IMR-90 (cell line): ENCODE measurements around the gene EFNB2. TPM values are rescaled to one million over a fixed set of nuclear protein-coding genes. Genes with fewer than 3 reads are reported as not detected.

Experiments used
- ATAC-seq: fragments of 200-7000 bp; cut with Tn5 transposase; 2 replicates; pipeline ENCODE4 v1.9.1; 2020; ENCODE audit warnings: low read depth, mild to moderate bottlenecking, moderate library complexity
- BruUV-seq: library from RNA; stranded (reverse); fragments of 400-500 nt; replicated peaks from 2 replicates; lab custom pipeline; 2021; lab: Mats Ljungman, UMichigan
- CTCF ChIA-PET: fragments of 300-600 bp; formaldehyde crosslinking; extraction: SDS; loops from one replicate; lab custom pipeline; 2021; ENCODE audit warnings: antibody characterized with exemption; lab: Yijun Ruan, JAX
- POLR2A ChIA-PET: fragments of 300-600 bp; sonication (Branson Sonifier 250); formaldehyde crosslinking; loops from one replicate; lab custom pipeline; 2022; ENCODE audit warnings: antibody characterized with exemption; ENCODE audit not compliant: unreplicated experiment; lab: Charles Lee
- DNase-seq: peaks from one replicate; pipeline ENCODE4 v3.0.0; 2013
- H2AFZ ChIP-seq: replicated peaks from 2 replicates; pipeline ENCODE3; 2013; ENCODE audit warnings: low read length, mild to moderate bottlenecking; ENCODE audit not compliant: poor library complexity
- H2AK5ac ChIP-seq: 2 replicates; pipeline ENCODE4 v1.6.1; 2013; ENCODE audit warnings: low read depth, low read length, inconsistent platforms
- H2AK9ac ChIP-seq: replicated peaks from 2 replicates; pipeline ENCODE3; 2013; ENCODE audit warnings: mild to moderate bottlenecking, low read depth, low read length, moderate library complexity; ENCODE audit not compliant: poor library complexity
- H2BK120ac ChIP-seq: 2 replicates; pipeline ENCODE4 v1.6.1; 2013; ENCODE audit warnings: low read depth, low read length, inconsistent platforms
- H2BK15ac ChIP-seq: 3 replicates; pipeline ENCODE4 v1.6.1; 2013; ENCODE audit warnings: low read depth, low read length, inconsistent platforms
- H2BK20ac ChIP-seq: 2 replicates; pipeline ENCODE4 v1.6.1; 2013; ENCODE audit warnings: low read depth, mild to moderate bottlenecking, inconsistent platforms, low read length, moderate library complexity
- H2BK5ac ChIP-seq: 2 replicates; pipeline ENCODE4 v1.6.1; 2013; ENCODE audit warnings: mild to moderate bottlenecking, low read depth, low read length, inconsistent platforms; ENCODE audit not compliant: poor library complexity, severe bottlenecking
- H3K14ac ChIP-seq: replicated peaks from 2 replicates; pipeline ENCODE4 v1.6.1; 2013; ENCODE audit warnings: low read depth, low read length, inconsistent platforms
- H3K18ac ChIP-seq: 2 replicates; pipeline ENCODE4 v1.6.1; 2013; ENCODE audit warnings: low read depth, low read length, control low read depth
- H3K23ac ChIP-seq: 2 replicates; pipeline ENCODE4 v1.6.1; 2013; ENCODE audit warnings: low read depth, low read length, inconsistent platforms
- H3K27ac ChIP-seq: 2 replicates; pipeline ENCODE4 v1.5.1; 2013; ENCODE audit warnings: mild to moderate bottlenecking, control low read depth, low read length; ENCODE audit not compliant: insufficient read depth
- H3K27me3 ChIP-seq: 2 replicates; pipeline ENCODE4 v1.6.1; 2013; ENCODE audit warnings: low read length; ENCODE audit not compliant: control insufficient read depth, insufficient read depth
- H3K36me3 ChIP-seq: 2 replicates; pipeline ENCODE4 v1.6.1; 2013; ENCODE audit warnings: low read length, mixed read lengths; ENCODE audit not compliant: control insufficient read depth, insufficient read depth
- H3K4ac ChIP-seq: 2 replicates; pipeline ENCODE4 v1.6.1; 2013; ENCODE audit warnings: low read depth, low read length, inconsistent platforms
- H3K4me1 ChIP-seq: 2 replicates; pipeline ENCODE4 v1.6.1; 2013; ENCODE audit warnings: low read length, mixed read lengths; ENCODE audit not compliant: control insufficient read depth, insufficient read depth
- H3K4me2 ChIP-seq: 2 replicates; pipeline ENCODE4 v1.6.1; 2013; ENCODE audit warnings: low read depth, mild to moderate bottlenecking, control low read depth, low read length, moderate library complexity
- H3K4me3 ChIP-seq: 2 replicates; pipeline ENCODE4 v1.5.1; 2013; ENCODE audit warnings: low read depth, mild to moderate bottlenecking, control low read depth, low read length, moderate library complexity; ENCODE audit not compliant: insufficient read depth
- H3K56ac ChIP-seq: 2 replicates; pipeline ENCODE4 v1.6.1; 2013; ENCODE audit warnings: low read length, inconsistent platforms; ENCODE audit not compliant: insufficient read depth; ENCODE audit errors: extremely low read depth
- H3K79me1 ChIP-seq, 2 experiments: 2 replicates each; pipeline ENCODE4 v1.6.1; 2013; ENCODE audit warnings: low read length in 2 of 2, inconsistent platforms in 1 of 2, low read depth in 1 of 2
- H3K9ac ChIP-seq: 2 replicates; pipeline ENCODE4 v1.6.1; 2013; ENCODE audit warnings: low read depth, low read length, control low read depth
- H3K9me1 ChIP-seq: 2 replicates; pipeline ENCODE4 v1.6.1; 2013; ENCODE audit warnings: low read length, inconsistent platforms; ENCODE audit not compliant: insufficient read depth
- H3K9me3 ChIP-seq: 2 replicates; pipeline ENCODE4 v1.6.1; 2013; ENCODE audit warnings: low read length; ENCODE audit not compliant: control insufficient read depth, insufficient read depth
- H4K20me1 ChIP-seq: 2 replicates; pipeline ENCODE4 v1.6.1; 2013; ENCODE audit warnings: low read length, inconsistent platforms; ENCODE audit not compliant: insufficient read depth
- H4K5ac ChIP-seq: 2 replicates; pipeline ENCODE4 v1.6.1; 2013; ENCODE audit warnings: mild to moderate bottlenecking, low read depth, low read length, control low read depth
- H4K8ac ChIP-seq, 2 experiments: 2 replicates each; pipeline ENCODE4 v1.6.1; 2013; ENCODE audit warnings: low read depth in 2 of 2, low read length in 2 of 2, control low read depth in 1 of 2, inconsistent platforms in 1 of 2
- H4K91ac ChIP-seq: 2 replicates; pipeline ENCODE4 v1.6.1; 2013; ENCODE audit warnings: low read depth, low read length, inconsistent platforms; ENCODE audit not compliant: insufficient read depth
- CEBPB ChIP-seq: IDR thresholded peaks from 2 replicates; pipeline ENCODE4 v1.6.1; 2012; ENCODE audit warnings: low read depth, low read length, improper control_type of control experiment
- CHD1 ChIP-seq: IDR thresholded peaks from 2 replicates; pipeline ENCODE4 v1.6.1; 2012; ENCODE audit warnings: low read depth, low read length, improper control_type of control experiment
- FOS ChIP-seq: fragments of 150-350 bp; IDR thresholded peaks from 2 replicates; pipeline ENCODE4 v1.6.1; 2016; ENCODE audit warnings: low read depth, low read length
- MAFK ChIP-seq: IDR thresholded peaks from 2 replicates; pipeline ENCODE4 v1.6.1; 2012; ENCODE audit warnings: low read depth, low read length, improper control_type of control experiment
- MAZ ChIP-seq: IDR thresholded peaks from 2 replicates; pipeline ENCODE4 v1.6.1; 2012; ENCODE audit warnings: low read depth, mild to moderate bottlenecking, low read length, improper control_type of control experiment, moderate library complexity, borderline replicate concordance
- MXI1 ChIP-seq: IDR thresholded peaks from 2 replicates; pipeline ENCODE4 v1.6.1; 2012; ENCODE audit warnings: low read depth, mild to moderate bottlenecking, low read length, moderate library complexity, borderline replicate concordance
- NFE2L2 ChIP-seq: fragments of 150-350 bp; IDR thresholded peaks from 2 replicates; pipeline ENCODE4 v1.6.1; 2016; ENCODE audit warnings: low read depth, mild to moderate bottlenecking, low read length
- POLR2A ChIP-seq: IDR thresholded peaks from 2 replicates; pipeline ENCODE4 v1.6.1; 2012; ENCODE audit warnings: mild to moderate bottlenecking, low read depth, low read length
- RAD21 ChIP-seq: IDR thresholded peaks from 2 replicates; pipeline ENCODE4 v1.6.1; 2012; ENCODE audit warnings: low read length, improper control_type of control experiment
- RFX5 ChIP-seq: IDR thresholded peaks from 2 replicates; pipeline ENCODE4 v1.8.0; 2012; ENCODE audit warnings: low read depth, mild to moderate bottlenecking, low read length, moderate library complexity
- SMC3 ChIP-seq: fragments of 150-350 bp; IDR thresholded peaks from 2 replicates; pipeline ENCODE4 v1.6.1; 2016; ENCODE audit warnings: low read depth, mild to moderate bottlenecking, antibody characterized with exemption, low read length, moderate library complexity
- WGBS, 2 experiments: methylation state at CpG; one replicate each; pipeline versions ENCODE4 v1.1.5 to v1.1.7; 2013; ENCODE audit warnings: missing lambda C conversion rate in 2 of 2; ENCODE audit not compliant: insufficient read length in 1 of 2; ENCODE audit errors: extremely low coverage in 2 of 2; 5-methylcytosine and 5-hydroxymethylcytosine counted together
- dilution Hi-C: fragments of 300-500 bp; cut with HindIII; formaldehyde crosslinking; loops from one replicate; pipeline ENCODE4 v1.14.3; 2018; ENCODE audit warnings: low sequenced_read_pairs; ENCODE audit not compliant: unreplicated experiment
- in situ Hi-C: fragments of 300-500 bp; cut with MboI; formaldehyde crosslinking; loops from 3 replicates; pipeline ENCODE4 v1.14.3; 2019; ENCODE audit warnings: low sequenced_read_pairs, inconsistent platforms, mixed read lengths
- intact Hi-C: fragments of 100-400 bp; cut with micrococcal nuclease; formaldehyde crosslinking; loops from 2 replicates; pipeline ENCODE4 v1.10.0; 2022
- polyA plus RNA-seq, 3 experiments: library from polyadenylated mRNA; depleted of rRNA; stranded (reverse); fragments of >200 nt; gene quantifications; 2 replicates each; pipeline ENCODE4 v1.2.3, GENCODE V29; 2012; ENCODE audit warnings: low replicate concordance in 1 of 3
- total RNA-seq: library from RNA; depleted of rRNA; stranded (reverse); fragments of >200 nt; gene quantifications from 2 replicates; pipeline ENCODE4 v1.2.3, GENCODE V29; 2012
- TF ChIP-seq, protein P1 (sequence below): conservative IDR thresholded peaks from 2 replicates; pipeline ENCODE4 v1.5.1; 2012; ENCODE audit warnings: mild to moderate bottlenecking, low read depth, low read length, improper control_type of control experiment

The EFNB2 gene
- total and polyA plus RNA-seq, 2 of the 4 experiments (the other 2 are of a cell fraction): 5.4 to 6.0 TPM

DNA sequence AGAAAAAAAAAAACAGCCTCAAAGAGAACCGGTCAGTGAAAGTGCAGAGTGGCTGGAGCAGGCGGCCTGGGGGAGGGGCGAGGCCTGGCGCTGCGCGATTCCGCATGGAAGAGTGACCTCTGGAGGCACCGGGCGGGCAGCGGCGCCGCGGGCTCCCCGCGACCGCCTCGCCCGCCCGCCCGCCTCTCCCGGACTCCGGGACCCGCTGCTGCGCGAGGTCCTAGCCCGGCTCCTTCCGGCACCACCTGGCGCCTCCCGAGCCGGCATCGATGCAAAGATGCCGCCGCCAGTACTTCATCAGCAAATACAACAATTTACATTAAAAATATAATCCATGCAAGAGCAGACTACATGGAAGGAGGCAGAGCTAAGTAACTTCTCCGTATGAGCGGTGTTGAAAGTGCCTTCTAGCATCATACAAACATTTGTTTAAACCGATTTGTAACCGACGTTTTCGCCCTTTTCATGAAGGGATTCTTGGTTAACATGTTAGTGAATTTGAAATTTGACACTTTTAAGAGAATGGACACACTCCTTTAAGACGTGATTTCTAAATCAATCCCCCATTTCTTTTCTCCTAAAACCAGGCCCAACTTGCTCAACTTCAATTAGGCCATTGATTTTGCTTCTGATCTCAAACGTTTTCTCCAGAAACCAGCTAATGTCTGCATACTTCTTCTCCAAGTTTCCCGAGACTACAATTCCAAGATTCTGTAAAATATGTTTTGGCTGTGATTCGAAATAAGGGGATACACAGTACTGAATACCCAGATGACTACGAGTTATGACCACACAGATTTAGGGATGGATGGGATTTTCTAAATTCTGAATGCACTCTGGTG, 2.1 kb downstream of the EFNB2 start (continued):
- peak; percentile 30; the same call in 1 of the 2 replicates for TF ChIP-seq MAFK

DNA sequence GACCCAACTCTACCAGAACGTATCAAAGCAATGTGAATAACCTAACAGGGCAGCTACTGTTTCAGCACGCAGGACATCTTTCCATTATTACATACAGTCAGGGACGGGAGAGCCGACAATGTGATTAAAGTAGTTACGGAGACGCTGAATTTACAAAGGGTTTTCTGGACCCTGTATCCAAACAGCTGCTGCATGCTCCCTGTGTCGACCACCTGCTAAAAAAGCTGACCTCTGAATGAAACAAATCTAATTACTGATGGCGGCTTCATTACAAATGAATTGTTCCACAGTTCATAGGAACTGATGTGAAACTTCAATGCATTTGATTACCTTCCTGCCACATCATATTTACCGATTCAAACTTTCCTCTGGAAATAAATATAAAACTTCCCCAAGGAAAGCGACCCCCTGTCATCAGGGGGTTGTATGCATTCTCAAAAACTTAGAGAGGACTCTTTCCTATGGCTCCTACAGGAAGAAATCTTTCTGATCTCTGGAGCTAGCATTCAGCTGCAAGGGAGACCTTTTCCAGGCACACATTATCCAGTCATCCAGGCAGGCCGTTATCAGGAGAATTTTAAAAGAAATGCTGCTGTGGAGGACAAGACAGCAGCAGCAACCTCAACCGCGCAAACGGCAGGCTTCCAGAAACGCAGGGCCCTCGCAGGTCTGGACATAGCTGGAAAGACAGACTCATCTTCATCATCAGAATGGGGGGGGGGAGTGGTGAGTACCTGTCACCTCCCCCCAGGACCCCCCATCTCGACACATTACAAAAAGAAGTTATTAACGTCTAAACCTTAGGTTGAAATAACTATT, 3.1 kb downstream of the EFNB2 start:
- peaks cover 5% of the 10 kb centered on the region; the same call in 1 of the 2 replicates for H3K4me1 ChIP-seq
- 80% methylated on average over 1 of the region's 18 CpGs; no CpG with 5 or more reads in 1 of the 2 experiments for WGBS, 2 experiments
- no peak for TF ChIP-seq FOS
- no peak for TF ChIP-seq NFE2L2
- no peak for TF ChIP-seq POLR2A
- no peak for TF ChIP-seq RFX5
- no peak for TF ChIP-seq CEBPB
- no peak for TF ChIP-seq MAZ
- TF ChIP-seq RAD21: no peak
- TF ChIP-seq, protein P1, sequence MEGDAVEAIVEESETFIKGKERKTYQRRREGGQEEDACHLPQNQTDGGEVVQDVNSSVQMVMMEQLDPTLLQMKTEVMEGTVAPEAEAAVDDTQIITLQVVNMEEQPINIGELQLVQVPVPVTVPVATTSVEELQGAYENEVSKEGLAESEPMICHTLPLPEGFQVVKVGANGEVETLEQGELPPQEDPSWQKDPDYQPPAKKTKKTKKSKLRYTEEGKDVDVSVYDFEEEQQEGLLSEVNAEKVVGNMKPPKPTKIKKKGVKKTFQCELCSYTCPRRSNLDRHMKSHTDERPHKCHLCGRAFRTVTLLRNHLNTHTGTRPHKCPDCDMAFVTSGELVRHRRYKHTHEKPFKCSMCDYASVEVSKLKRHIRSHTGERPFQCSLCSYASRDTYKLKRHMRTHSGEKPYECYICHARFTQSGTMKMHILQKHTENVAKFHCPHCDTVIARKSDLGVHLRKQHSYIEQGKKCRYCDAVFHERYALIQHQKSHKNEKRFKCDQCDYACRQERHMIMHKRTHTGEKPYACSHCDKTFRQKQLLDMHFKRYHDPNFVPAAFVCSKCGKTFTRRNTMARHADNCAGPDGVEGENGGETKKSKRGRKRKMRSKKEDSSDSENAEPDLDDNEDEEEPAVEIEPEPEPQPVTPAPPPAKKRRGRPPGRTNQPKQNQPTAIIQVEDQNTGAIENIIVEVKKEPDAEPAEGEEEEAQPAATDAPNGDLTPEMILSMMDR: no peak
- no peak for TF ChIP-seq MXI1
- TF ChIP-seq CHD1: no peak
- TF ChIP-seq SMC3: no peak

More for the DNA sequence above, 3.1 kb downstream of the EFNB2 start:
- Histone ChIP-seq H4K5ac (peak overlapping the region; percentile 41), H2AK9ac (no peak overlapping the region), H3K9me1 (no peaks in the 10 kb centered on the region), H3K9me3 (no peaks in the 10 kb centered on the region), H3K23ac (peak overlapping the region; percentile 58; the same call in 1 of the 2 replicates), H3K9ac (peak overlapping the region; percentile 57), H2AK5ac (no peak overlapping the region; the same call in 1 of the 2 replicates), H3K14ac (peak overlapping the region; percentile 71), H2BK20ac (peak overlapping the region; percentile 18; the same call in 1 of the 2 replicates), H3K56ac (peak overlapping the region; percentile 47; the same call in 1 of the 2 replicates), H2BK120ac (peak overlapping the region; percentile 60), H2AFZ (peak overlapping the region; percentile 83), H2BK15ac (no peak overlapping the region), H3K4me3 (peak overlapping the region; percentile 14), H4K91ac (no peak overlapping the region), H3K36me3 (no peaks in the 10 kb centered on the region), H4K8ac (peak overlapping the region; percentile 38 to 74; a peak in 3 of 4 replicates), H3K4me2 (peak overlapping the region; percentile 92), H3K18ac (peak overlapping the region; percentile 5), H3K27ac (peak overlapping the region; percentile 56; the same call in 1 of the 2 replicates), H4K20me1 (no peaks in the 10 kb centered on the region), H2BK5ac (no peak overlapping the region), H3K79me1 (peaks cover 13 to 26% of the 10 kb centered on the region in 2 experiments; a peak in 3 of 4 replicates), H3K4ac (peak overlapping the region; percentile 67), H3K27me3 (no peaks in the 10 kb centered on the region)
- intact Hi-C loops: loop anchor here (2.0 to 10.0 kb wide), 5 partner anchors 1088 to 1760 kb away; no protein-coding TSS in a partner anchor
- dilution Hi-C loops: no loop called here
- CTCF ChIA-PET: interaction anchor here (0.6 to 0.7 kb wide), 4 partner anchors 9 to 481 kb away, joined by 3 to 6 read pairs (median 3); no protein-coding TSS in a partner anchor
- POLR2A ChIA-PET: no interaction called here
- DNase-seq: peak; percentile 32
- ATAC-seq: no peak
- in situ Hi-C loops: loop anchor here (10.0 to 25.0 kb wide), 4 partner anchors 1095 to 1958 kb away; no protein-coding TSS in a partner anchor
- BruUV-seq: no TSS peak
